NCI-H1417 treated with DMSO at 0.1 percent for 48 hours (cell line): Measurements from ENCODE around the gene PDE10A.
"Not testable (repeated sequence)": the region's sequence is repeated elsewhere in the genome, so short reads cannot be mapped to it uniquely, and the experiment has no call there.

Experiments used
- DNase-seq: peaks from one replicate; lab custom pipeline; 2025; lab: John Stamatoyannopoulos, UW

PDE10A gene

DNA sequence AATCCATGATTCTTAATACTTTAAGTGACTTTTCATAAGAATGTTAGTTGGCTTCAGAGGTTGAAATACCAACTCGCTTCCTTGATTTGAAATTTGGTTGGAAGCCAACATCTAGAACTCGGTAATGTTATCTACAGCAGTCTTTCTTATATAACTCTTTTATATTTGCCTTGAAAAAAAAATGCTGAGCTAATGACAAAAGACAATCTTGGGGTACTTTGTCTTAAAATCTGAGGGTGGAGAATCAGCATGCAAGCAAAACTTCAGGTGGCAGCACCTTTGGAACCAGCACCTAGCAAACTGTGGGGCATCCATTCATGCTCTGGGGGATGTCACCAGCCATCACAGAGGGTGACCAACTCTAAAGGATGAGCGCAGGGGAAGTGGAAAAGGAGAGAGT lies 76.3 kb downstream of the PDE10A start:
- DNase-seq: no peak

DNA sequence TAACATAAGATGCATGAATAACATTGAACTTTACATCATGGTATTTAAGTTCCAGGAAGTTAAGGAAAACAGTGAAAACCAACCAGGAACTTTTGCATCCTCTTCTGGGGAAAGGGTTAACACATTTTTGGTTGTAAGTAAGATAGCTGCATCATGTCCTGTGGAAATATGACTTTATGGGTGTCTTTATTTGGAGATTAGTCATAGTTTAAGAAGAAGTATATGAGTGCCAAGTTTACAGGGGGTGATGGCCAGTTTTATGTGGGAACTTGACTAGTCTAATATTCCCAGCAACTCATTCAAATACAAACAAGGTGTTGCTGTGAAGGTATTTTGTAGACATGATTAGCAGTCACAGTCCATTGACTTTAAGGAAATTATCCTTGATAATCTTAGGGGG lies 78.0 kb downstream of the PDE10A start:
- no peak for DNase-seq

DNA sequence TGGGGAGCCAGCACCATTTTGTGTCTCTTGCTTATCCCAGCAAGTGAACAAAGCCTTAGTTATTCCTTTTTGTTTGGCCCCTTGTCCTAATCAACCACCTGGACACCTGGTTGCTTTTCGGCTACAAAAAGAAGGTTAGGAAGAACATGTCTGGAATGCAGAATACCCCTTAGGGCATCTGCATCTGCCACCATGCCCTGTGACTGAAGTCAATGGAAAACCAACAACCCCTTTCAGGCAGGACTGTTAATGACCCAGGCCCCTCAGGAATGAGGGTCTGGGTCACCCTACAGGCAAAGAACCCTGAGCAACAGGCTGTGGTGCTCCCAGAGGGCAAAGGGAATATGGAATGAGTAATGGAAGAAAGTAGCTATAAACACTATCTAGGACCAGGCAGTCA lies 78.5 kb downstream of the PDE10A start:
- DNase-seq: no peak

DNA sequence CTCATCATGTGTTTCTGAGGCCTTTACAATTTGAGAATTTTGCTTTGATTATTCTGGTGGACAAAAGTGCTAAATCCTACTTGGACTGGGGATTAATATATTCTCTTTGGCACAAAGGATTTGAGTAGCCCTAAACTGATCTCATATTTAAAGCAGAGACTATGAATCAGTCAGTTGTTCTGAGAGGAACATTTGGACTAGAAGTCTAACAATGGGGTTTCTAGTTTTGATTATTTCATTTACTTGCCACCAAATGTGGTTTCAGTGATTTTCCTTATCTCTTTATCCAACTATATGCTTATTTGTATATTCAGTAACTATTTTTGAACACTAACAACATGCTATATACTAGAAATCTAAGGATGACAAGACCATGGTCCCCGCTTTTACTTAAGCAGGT lies 81.4 kb downstream of the PDE10A start:
- DNase-seq: no peak

DNA sequence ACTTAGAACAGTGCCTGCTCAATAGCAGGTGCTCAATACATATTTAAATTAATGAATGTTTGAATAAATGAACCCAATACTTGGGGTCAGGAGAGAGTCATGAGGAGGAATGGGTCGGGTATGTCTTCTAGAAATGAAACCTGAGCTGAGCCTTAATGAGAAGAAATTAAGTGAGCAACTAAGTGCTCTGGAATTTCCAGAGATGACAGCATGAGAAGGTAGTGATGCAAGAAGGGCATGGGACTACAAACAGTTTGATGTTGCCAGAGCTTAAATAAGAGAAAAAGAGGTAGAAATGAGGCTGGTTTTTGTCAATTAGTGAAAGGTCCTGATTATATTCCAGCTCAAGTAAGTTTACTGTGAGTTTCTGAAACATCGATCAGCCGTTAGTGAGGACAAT lies 82.9 kb downstream of the PDE10A start:
- no peak for DNase-seq

DNA sequence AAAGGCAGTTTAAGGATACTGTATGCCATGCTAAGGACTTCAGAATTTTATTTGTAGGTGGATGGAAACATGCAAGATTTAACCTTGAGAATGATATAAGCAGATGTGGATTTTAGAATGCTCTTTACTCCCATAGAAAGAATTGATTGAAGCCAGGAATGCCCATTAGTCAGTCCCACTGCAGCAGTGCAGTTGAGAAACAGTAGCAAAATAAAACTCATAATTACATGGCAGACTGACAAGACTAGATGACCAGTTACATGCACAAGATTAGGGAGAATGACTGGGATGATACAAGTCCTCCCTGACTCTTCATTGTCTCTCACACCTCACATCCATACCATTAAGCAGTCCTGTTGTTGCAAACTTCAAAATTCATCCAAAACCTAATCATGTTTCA lies 83.9 kb downstream of the PDE10A start:
- no peak for DNase-seq

DNA sequence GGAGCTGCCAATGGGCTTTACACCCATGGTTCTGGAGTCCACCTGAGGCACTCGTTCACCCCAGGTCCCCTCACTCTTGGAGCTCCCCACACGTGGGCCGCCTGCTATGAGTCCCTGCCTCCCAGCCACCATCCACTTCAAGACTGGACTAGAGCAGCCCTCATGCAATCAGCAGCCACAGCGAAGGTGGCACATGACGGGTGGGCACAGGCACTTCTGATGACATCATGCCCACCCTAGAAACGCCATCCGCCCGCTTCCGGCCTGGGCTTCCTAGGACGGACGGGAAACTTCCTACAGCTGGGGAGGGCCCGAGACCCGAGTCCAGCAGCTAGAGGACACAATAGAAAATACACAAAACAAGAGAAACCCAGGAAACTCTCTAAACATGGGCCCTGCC lies 85.5 kb downstream of the PDE10A start:
- DNase-seq: no peak

DNA sequence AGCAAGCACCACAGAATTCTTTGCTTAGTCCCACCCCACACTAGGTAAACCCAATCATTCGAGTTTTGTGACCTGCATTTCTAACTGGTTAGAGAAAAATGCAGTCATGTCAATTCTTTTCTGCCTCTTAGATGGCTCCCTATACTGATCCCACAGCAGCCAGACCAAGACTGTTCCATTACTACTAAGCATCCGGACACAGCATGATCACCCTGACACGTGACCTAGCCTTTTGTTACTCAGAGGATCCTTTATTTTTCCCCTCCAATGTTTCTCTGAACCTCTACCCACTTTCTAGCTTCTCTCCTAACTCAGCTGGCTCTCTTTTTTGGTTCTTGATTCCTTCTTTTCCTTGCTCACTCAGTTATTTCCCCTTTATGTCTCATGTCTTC lies 87.9 kb downstream of the PDE10A start:
- no peak for DNase-seq

DNA sequence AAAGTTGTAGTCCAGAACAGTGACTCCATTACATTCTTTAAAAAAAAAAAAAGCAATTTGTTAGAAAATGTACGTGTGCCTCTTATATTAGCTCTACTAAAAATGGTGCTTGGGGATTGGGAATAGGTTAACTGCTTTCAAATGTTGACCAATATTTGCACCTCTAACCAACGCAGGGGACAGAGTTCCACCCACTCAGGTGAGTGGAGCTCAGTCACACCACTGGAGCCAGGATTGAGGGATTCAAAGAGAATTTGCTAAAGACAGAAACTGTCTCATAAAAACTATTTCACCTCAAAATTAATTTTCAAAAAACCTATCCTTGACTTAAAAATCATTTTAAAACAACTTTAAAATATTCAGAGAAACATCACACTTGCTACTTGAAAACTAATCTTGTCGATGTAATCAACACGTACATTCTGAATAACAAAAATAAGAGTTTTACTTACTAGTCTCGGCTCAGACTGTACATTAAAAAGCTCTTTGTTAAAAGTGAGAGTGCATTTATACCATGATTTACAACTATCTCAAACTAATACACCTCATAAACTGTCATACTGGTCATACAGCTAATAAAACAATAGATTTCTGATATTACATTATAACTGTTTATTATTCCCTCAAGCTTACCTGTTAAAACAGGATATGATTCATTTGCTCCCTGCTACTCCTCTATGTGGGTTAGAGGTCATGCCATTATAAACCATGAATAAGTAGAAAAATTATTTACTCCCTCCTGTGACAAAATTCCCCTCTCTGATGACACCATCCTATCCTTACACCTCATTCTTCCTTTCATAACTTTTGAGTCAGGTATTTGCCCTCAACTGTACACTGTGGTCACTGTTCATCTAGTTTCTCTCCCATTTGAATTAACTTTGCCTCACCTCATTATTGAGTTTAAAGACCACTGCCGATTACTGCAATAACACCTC lies 88.6 kb downstream of the PDE10A start:
- no peak for DNase-seq

DNA sequence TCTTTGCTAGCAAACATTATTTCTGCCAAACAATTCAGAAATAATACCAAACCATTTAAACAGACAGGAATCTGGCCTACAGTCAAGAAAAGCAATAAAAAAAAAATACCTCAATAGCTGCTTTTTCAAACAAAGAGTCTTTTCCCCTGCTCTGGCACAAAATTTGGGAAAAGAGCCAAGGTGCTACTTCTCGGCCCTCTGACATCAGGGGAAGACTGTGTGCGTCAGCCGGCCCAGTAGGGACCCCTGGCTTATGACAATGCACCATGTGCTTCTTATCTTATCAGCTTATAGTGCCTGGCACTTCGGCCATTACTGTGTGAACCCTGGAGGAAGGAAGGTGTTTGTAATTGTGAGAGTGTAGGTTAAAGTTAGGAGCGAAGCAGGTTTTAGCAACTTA lies 89.4 kb downstream of the PDE10A start:
- no peak for DNase-seq

DNA sequence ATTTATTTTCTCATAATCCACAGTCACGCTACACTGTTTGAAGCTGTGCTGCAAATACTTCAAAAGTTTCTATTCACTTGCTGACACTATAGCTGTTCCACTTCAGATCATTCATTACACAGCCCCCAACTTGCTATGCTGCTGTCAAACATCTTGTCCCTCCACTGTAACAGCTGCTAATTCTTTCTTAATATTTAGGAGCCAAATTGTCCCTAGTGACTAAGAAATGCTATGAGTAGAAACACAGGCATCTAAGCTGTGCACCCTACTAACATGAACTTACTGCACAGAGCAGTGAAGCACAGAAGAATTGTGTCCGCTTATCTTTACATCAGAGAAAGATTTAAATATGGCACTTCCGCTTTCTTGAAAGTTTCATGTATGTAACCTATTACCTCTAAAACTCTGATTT lies 91.3 kb downstream of the PDE10A start:
- no peak for DNase-seq

DNA sequence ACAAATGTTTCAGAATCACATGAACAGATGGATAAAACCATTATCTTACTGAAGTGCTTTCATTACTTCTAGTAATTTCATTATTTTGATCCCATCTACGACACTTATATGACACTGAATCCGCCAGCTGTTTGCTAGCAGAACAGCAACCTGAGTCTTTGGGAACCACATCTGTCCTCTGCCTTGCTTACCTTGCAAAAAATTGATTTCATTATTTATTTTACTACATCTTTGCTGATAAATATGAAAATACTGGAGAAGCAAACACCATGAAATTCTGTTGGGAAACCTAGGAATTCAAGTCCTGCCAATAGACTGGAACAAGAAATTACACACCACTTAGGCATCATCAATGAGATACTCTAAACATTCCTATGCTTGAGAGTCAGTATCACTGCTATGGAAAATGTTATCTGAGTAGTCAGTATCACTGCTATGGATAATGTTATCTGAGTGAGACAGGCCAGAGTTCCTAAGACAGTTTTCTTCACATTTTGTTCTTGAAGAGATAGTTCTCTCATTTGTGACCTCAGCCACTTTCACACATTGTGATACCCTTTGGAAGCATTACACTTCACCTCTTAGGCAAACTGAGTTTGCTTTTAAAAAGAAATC lies 91.9 kb downstream of the PDE10A start:
- no peak for DNase-seq

DNA sequence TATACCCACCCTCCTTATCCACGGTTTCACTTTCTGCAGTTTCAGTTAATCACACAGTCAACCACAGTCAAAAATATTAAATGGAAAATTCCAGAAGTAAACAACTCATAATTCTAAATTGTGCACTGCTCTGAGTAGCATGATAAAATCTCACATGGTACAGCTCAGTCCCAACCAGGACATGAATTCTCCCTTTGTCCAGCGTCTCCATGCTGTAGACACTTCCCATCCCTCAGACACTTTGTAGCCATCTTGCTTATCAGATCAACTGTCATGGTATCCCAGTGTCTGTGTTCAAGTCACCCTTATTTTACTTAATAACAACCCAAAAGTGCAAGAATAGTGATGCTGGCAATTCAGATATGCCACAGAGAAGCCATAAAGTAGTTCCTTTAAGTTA lies 94.7 kb downstream of the PDE10A start:
- no peak for DNase-seq

DNA sequence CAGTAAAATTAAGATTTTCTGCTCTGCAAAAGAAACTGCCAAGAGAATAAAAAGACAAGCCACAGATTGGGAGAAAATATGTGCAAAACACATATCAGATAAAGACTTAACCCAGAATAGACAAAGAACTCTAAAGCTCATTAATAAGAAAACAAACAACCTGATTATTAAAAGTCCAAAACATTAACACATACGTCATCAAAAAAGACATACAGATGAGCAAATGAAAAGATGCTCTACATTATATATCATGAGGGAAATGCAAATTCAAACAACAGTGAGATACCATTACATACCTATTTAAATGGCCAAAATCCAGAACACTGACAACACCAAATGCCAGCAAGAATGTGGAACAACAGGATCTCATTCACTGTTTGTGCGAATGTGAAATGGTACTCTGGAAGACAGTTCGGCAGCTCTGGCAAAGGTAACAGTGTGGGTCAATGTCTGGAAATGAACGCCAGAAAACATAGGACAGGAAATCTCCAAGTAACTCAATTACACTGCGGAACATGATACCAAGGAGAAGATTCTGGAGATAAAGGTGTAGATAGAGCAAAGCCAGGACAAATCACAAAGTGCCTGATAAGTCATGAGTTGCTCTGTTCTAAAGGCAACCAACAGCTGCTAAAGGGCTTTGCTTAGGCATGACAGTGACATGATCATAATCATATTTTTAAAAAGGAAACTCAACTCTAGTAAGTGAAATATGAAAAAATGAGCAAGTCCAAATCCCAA lies 96.8 kb downstream of the PDE10A start:
- no peak for DNase-seq

DNA sequence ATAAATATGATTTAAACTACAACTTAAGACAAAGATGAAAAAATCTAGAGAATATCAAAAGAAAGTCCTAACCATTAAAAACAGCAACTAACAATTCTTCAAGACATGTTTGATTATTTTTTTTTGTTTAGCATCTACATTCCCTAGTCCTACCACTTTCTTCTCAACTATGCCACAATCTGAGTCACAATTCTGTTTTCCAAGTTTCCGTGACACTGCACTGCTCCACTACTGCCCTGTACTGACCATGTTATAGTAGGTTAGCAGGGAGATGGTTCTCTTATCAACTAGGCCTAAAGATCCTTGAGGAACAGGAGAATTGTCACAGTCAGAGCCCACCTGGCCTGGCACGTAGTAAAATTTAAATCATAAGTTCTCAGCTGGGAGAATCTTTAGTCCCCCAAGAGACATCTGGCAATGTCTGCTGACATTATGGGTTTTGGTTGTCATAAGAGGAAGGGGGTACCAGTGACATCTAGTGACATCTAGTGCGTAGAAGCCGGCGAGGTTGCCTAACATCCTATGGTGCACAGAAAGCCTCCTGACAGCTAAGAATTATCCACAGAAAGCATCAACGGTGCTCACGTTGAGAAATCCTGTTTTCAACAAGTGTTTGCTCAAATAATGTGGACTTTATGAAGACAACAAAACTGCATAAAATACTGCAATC lies 100.5 kb downstream of the PDE10A start:
- no peak for DNase-seq

DNA sequence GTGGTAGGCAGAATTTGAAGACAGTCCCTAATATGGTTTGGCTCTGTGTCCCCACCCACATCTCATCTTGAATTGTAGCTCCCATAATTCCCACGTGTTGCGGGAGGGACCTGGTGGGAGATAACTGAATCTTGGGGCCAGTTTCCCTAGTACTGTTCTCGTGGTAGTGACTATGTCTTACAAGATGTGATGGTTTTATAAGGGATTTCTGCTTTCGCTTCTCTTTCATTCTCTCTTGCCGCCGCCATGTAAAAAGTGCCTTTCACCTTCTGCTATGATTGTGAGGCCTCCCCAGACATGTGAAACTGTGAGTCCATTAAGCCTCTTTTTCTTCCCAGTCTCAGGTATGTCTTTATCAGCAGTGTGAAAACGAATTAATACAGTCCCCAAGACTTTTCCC lies 103.4 kb downstream of the PDE10A start:
- no peak for DNase-seq

DNA sequence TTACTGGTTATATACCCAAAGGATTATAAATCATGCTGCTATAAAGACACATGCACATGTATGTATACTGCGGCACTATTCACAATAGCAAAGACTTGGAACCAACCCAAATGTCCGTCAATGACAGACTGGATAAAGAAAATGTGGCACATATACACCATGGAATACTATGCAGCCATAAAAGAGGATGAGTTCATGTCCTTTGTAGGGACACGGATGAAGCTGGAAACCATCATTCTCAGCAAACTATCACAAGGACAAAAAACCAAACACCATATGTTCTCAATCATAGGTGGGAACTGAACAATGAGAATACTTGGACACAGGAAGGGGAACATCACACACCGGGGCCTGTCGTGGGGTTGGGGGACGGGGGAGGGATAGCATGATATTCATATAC lies 104.9 kb downstream of the PDE10A start:
- DNase-seq: not testable (repeated sequence)

DNA sequence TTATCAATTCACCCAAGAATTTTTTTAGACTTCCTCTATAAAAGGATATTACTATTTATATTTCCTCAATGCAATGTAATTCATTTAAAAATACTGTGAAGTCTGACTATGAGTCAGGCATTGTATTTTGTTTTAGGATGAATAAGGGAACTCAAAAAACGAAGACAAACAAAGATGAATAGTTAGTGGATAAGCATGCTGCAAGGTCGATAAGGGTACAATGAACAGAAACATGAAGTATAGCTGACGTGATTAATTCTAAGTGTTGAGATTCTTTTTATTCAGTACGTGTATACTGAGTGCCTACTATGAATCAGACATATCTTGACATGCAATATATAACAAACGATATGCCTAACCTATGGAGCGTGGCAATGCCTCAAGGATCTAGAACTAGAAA lies 105.4 kb downstream of the PDE10A start:
- DNase-seq: no peak

DNA sequence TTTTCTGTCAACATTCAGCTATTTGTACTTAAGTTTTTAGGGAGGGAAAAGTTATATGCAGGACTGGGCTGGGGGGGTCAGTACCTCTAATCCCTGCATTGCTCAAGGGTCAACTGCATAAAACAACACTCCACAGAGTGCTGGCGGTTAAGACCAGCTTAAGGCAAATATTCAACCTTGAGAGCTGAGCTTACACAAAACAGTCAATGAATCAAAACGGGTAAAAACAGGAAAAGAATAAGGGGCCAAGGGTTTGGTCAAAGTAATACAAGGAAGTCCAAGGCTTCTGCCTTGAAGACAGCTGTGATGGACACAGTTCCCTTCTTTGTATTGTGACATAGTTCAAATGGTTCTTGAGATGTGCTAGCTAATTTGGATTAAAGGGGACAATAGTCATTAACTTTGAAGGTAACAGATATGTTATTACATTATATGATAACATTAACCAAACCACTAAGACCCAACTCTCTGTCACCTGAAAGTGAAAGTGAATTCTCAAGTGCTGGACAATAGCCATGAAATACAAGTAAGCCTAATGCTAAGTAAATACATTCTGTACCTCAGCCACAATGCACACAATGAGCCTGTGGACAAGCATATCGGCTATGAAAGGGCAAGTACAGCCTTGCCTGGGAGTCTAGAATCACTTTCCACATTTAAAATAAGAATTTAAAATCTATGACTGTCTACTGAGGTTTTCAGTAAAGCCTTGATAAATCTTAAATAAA lies 106.8 kb downstream of the PDE10A start:
- DNase-seq: no peak

DNA sequence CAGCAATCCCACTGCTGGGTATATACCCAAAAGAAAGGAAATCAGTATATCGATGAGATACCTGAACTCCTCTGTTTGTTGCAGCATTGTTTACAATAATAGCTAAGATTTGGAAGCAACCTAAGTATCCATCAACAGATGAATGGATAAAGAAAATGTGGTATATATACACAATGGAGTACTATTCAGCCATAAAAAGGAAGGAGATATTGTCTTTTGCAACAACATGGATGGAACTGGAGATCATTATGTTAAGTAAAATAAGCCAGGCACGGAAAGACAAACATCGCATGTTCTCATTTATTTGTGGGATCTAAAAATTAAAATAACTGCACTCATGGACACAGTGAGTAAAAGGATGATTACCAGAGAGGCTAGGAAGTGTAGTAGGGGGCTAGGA lies 108.4 kb downstream of the PDE10A start:
- not testable (repeated sequence) for DNase-seq

DNA sequence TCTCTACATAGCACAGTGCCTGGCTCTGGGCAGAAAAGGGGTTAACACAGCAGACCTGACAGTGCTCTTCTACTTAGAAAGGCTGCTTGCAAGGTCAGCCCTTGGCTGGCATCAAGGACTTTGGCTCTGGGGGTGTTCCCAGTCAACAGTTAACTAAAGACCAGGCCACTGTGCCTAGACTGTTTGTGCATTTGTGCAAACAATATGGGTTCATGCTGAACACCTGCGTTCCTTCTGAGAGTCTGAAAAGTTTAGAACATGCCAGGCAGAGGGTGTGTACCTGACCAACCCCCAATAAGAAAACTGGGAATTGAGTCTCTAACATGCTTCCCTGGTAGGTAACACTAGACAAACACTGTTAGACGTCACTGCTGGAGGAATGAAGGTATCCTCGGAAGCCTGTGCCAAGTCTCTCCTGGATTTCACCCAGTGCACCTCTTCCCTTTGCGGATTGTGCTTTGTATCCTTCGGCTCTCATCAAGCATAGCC lies 110.7 kb downstream of the PDE10A start:
- no peak for DNase-seq

DNA sequence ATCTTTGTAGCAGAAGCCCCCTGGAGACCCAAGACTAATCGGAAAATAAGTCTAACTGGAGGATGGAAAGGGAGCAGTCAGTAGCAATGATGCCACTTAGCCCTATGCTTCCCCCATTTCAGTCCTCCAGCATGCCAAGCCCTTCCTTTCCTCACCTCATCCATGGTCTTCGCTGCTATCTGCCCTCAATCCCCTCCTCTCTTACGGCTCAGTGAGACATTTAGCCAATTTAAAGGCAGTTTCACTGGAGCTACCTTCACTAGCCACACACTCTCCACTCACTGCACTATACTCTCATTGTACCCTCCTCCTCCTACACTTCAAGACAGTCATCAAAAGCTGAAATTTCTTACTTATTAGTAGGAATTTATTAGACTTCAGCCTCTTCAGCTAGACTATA lies 111.2 kb downstream of the PDE10A start:
- no peak for DNase-seq
